ENCODE data around the gene NECTIN3. TPM values are rescaled to one million over a fixed set of nuclear protein-coding genes. Genes with fewer than 3 reads are reported as not detected.

The NECTIN3 gene
- total RNA-seq, 1 experiment from 2014 or later = 53.7 TPM

- no peak overlapping the region for H3K4me2 ChIP-seq (ENCODE audit: insufficient read depth, insufficient read length, low read length)
- no peak overlapping the region for H2BK120ac ChIP-seq (ENCODE audit: low read depth, low read length, poor library complexity, severe bottlenecking)
- no peak overlapping the region for H4K5ac ChIP-seq (ENCODE audit: insufficient read length, low read depth, low read length)
- no peak overlapping the region for H2BK5ac ChIP-seq (ENCODE audit: insufficient read length, low read length)
- Mint-ChIP-seq H3K36me3 (ENCODE audit: insufficient read depth in 1 of 3, low read depth in 3 of 3) (no peaks in the 10 kb centered on the region), H3K27ac (no peak overlapping the region; a peak in 2 of 7 replicates), H3K27me3 (ENCODE audit: low read depth) (no peaks in the 10 kb centered on the region), H3K4me1 (peaks cover 48 to 50% of the 10 kb centered on the region in 2 experiments), H3K9me3 (peaks cover 0 to 2% of the 10 kb centered on the region in 2 experiments; a peak in 1 of 5 replicates), H3K4me3 (no peak overlapping the region)
- H2BK15ac ChIP-seq (ENCODE audit: low read depth, low read length) = no peak overlapping the region
- H4K91ac ChIP-seq (ENCODE audit: insufficient read length, low read depth, low read length) = no peak overlapping the region
- H3K79me2 ChIP-seq (ENCODE audit: insufficient read depth, low read length) = peaks cover 29% of the 10 kb centered on the region; the same call in 1 of the 2 replicates
- no peak overlapping the region for H3K4ac ChIP-seq (ENCODE audit: low read depth, low read length)
- no peak overlapping the region for H2BK12ac ChIP-seq (ENCODE audit: insufficient read length, low read depth, low read length)
- H3K79me1 ChIP-seq (ENCODE audit: insufficient read depth, low read depth, low read length, poor library complexity, severe bottlenecking) = peaks cover under 1% of the 10 kb centered on the region
- TF ChIP-seq CTCF (conservative IDR thresholded peaks at IDR 0.05) = no peak
- no peak overlapping the region for H3K9ac ChIP-seq (ENCODE audit: extremely low read depth, insufficient read length, low read length)
- H3K23ac ChIP-seq (ENCODE audit: insufficient read length, low read depth, low read length) = no peak overlapping the region
- no peak overlapping the region for H3K14ac ChIP-seq (ENCODE audit: insufficient read depth, low read length)
- no peak overlapping the region for H3K18ac ChIP-seq (ENCODE audit: insufficient read length, low read depth, low read length)
- no peaks in the 10 kb centered on the region for H3K4me1 ChIP-seq (ENCODE audit: insufficient read depth, low read length)
- no peaks in the 10 kb centered on the region for H3K27me3 ChIP-seq (ENCODE audit: insufficient read depth, low read length)
- peaks cover 4% of the 10 kb centered on the region for H3K23me2 ChIP-seq (ENCODE audit: insufficient read length, low read depth, low read length, poor library complexity, severe bottlenecking)
- no peak overlapping the region for H2AFZ ChIP-seq (ENCODE audit: low read length)
- H2BK20ac ChIP-seq (ENCODE audit: low read depth, low read length, poor library complexity, severe bottlenecking) = no peak overlapping the region
- no peaks in the 10 kb centered on the region for H4K20me1 ChIP-seq (ENCODE audit: control insufficient read depth, insufficient read depth, insufficient read length)
- no peak for DNase-seq
- H3T11ph ChIP-seq (ENCODE audit: low read length) = no peak overlapping the region
- no peaks in the 10 kb centered on the region for H3K9me3 ChIP-seq (ENCODE audit: control insufficient read depth, low read depth, low read length)
- no peak overlapping the region for H2AK5ac ChIP-seq (ENCODE audit: insufficient read length, low read length)
- no peak overlapping the region for H4K8ac ChIP-seq (replicated peaks; ENCODE audit: insufficient read length, low read depth, low read length)
- H3K27ac ChIP-seq (ENCODE audit: insufficient read length, low read depth, low read length) = no peak overlapping the region
- WGBS (ENCODE audit: extremely low coverage, insufficient read length, low lambda C conversion rate) = no CpG with 5 or more reads among the region's 5 CpGs
- no peak overlapping the region for H3K56ac ChIP-seq (ENCODE audit: insufficient read length, low read depth, low read length)
These were observed 5.1 kb downstream of the NECTIN3 start for GRCh38 chr3:111076732-111077131.
